Measurements from ENCODE around the gene AP5M1.

GRCh38 chr14:57268161-57269069 lies at the start of gene AP5M1, which contains the start of gene EXOC5:
- TF ChIP-seq SUZ12 (IDR thresholded peaks at IDR 0.05): no peak
- TF ChIP-seq BHLHE40 (IDR thresholded peaks at IDR 0.05; ENCODE audit: borderline replicate concordance): no peak
- no peak for TF ChIP-seq FOXM1 (IDR thresholded peaks at IDR 0.05; ENCODE audit: borderline replicate concordance)
- peak; percentile 47 for TF ChIP-seq L3MBTL2 (conservative IDR thresholded peaks at IDR 0.05)
- TF ChIP-seq FOXA1 (IDR thresholded peaks at IDR 0.05): no peak

Measured in HEK293T (cell line).